Left lung (tissue), 10 donors: Measurements from ENCODE around the gene PROM2. TPM values are rescaled to one million over a fixed set of nuclear protein-coding genes. Genes with fewer than 3 reads are reported as not detected.
A peak's percentile ranks its signal among the peaks of the same experiment; 100 is the strongest.
"Not testable (repeated sequence)": the region's sequence is repeated elsewhere in the genome, so short reads cannot be mapped to it uniquely, and the experiment has no call there.

Experiments
- ATAC-seq: fragments of 200-7000 bp; cut with Tn5 transposase; one replicate; pipeline ENCODE4 v1.9.1; 2020; ENCODE audit warnings: moderate library complexity
- DNase-seq, 4 donors: peaks; one replicate each; pipeline ENCODE4 v3.0.0-alpha.2; 2013 to 2020
- H3K27ac ChIP-seq, 2 donors: fragments of 200-600 bp; sonication (generic) in 1 of 2; one replicate each; pipeline versions ENCODE4 v1.5.0 to v1.8.0; 2020 to 2021
- H3K27me3 ChIP-seq, 2 donors: fragments of 200-600 bp; sonication (generic) in 1 of 2; one replicate each; pipeline versions ENCODE4 v1.5.0 to v1.8.0; 2020 to 2021
- H3K36me3 ChIP-seq, 2 donors: fragments of 200-600 bp; sonication (generic) in 1 of 2; one replicate each; pipeline versions ENCODE4 v1.5.0 to v1.8.0; 2020 to 2021
- H3K4me1 ChIP-seq, 2 donors: fragments of 200-600 bp; one replicate each; pipeline ENCODE4 v1.8.0; 2021
- H3K4me3 ChIP-seq, 2 donors: fragments of 200-600 bp; sonication (generic) in 1 of 2; one replicate each; pipeline versions ENCODE4 v1.5.0 to v1.8.0; 2020 to 2021; ENCODE audit warnings: mild to moderate bottlenecking in 1 of 2
- H3K9me3 ChIP-seq, 2 donors: fragments of 200-600 bp; sonication (generic) in 1 of 2; one replicate each; pipeline versions ENCODE4 v1.5.0 to v1.8.0; 2020 to 2021
- intact Hi-C, 2 donors: fragments of 100-400 bp; cut with DNase I; formaldehyde crosslinking; loops; one replicate each; pipeline versions ENCODE4 v1.11.2 to v1.14.2; 2022
- polyA plus RNA-seq, 6 donors: library from polyadenylated mRNA; unstranded; fragments of 120-200 nt; gene quantifications; one replicate each; pipeline ENCODE4 v1.2.1, GENCODE V29; 2013; ENCODE audit not compliant: insufficient read length in 6 of 6
- total RNA-seq, 2 donors: library from RNA; stranded (reverse); fragmentation: NEBNext Ultra II Directional; extraction: Animal tissue kit (Norgen Biotek cat#: 25700); gene quantifications; one replicate each; pipeline ENCODE4 v1.2.1, GENCODE V29; 2021
- TF ChIP-seq, protein P1 (sequence below), 2 donors: fragments of 200-600 bp; sonication (generic) in 1 of 2; IDR thresholded peaks; one replicate each; pipeline versions ENCODE4 v1.5.0 to v1.8.0; 2021; ENCODE audit warnings: antibody characterized with exemption in 2 of 2
- donor health status: DM: no; HTN: yes; CAD: no.
- donor health status: DM: no; HTN: no; CAD: no.

Gene PROM2
- total and polyA plus RNA-seq, 8 donors: 5.6 to 16.4 (median 15.3) TPM

GRCh38 chr2:95269036-95269680 lies 5.1 kb upstream of the PROM2 start:
- peak in 1 of 4 donors; percentile 61 for DNase-seq
- Histone ChIP-seq H3K27me3 (no peaks in the 10 kb centered on the region), H3K36me3 (no peaks in the 10 kb centered on the region), H3K27ac (no peak overlapping the region), H3K9me3 (no peaks in the 10 kb centered on the region), H3K4me1 (no peaks in the 10 kb centered on the region), H3K4me3 (no peak overlapping the region)
- intact Hi-C loops: no loop called here
- TF ChIP-seq, protein P1, sequence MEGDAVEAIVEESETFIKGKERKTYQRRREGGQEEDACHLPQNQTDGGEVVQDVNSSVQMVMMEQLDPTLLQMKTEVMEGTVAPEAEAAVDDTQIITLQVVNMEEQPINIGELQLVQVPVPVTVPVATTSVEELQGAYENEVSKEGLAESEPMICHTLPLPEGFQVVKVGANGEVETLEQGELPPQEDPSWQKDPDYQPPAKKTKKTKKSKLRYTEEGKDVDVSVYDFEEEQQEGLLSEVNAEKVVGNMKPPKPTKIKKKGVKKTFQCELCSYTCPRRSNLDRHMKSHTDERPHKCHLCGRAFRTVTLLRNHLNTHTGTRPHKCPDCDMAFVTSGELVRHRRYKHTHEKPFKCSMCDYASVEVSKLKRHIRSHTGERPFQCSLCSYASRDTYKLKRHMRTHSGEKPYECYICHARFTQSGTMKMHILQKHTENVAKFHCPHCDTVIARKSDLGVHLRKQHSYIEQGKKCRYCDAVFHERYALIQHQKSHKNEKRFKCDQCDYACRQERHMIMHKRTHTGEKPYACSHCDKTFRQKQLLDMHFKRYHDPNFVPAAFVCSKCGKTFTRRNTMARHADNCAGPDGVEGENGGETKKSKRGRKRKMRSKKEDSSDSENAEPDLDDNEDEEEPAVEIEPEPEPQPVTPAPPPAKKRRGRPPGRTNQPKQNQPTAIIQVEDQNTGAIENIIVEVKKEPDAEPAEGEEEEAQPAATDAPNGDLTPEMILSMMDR (IDR thresholded peaks at IDR 0.05): no peak
- ATAC-seq: no peak

- H3K36me3 ChIP-seq, H3K4me1 ChIP-seq, ATAC-seq, intact Hi-C loops, H3K9me3 ChIP-seq, H3K27ac ChIP-seq, H3K4me3 ChIP-seq, H3K27me3 ChIP-seq: not testable (repeated sequence)
- DNase-seq: peak in 2 of 4 donors; percentile 13 to 35
These were observed 4.5 kb upstream of the PROM2 start for GRCh38 chr2:95269745-95270144.

GRCh38 chr2:95270541-95271081 lies 3.6 kb upstream of the PROM2 start:
- ATAC-seq: no peak
- Histone ChIP-seq H3K4me3 (no peak overlapping the region), H3K4me1 (no peaks in the 10 kb centered on the region), H3K9me3 (no peaks in the 10 kb centered on the region), H3K36me3 (no peaks in the 10 kb centered on the region), H3K27ac (no peak overlapping the region), H3K27me3 (no peaks in the 10 kb centered on the region)
- intact Hi-C loops: no loop called here
- DNase-seq: peak in 2 of 4 donors; percentile 18 to 51
- TF ChIP-seq, protein P1 (IDR thresholded peaks at IDR 0.05): no peak

DNA sequence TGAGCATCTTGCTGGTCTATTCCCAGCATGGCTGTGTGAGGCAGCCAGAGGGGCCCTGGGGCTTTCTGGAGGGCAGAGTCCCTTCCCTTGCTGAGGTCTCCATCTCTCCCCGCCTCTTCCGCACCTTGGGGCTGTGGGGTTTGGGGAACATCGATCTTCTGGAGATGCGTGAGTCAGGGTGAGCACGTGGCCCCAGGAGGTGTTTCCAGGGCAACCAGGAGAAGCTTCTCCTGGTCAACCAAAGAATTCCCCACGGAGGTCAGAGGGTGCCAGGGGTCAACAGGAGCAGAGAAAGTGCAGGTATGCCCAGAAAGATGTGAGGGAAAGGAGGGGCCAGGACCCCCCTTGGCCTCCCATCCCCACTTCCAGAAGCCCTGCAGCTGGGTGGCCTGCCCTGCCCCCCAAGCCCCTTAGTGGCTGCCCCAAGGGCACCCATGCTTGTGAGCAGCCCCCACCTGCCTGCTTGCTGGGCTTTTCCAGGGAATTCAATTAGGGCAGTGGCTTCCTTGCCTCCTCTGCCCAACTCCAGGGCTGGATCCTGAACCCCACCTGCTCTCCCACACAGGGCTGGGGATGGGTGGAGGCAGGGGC lies 2.8 kb upstream of the PROM2 start:
- Histone ChIP-seq H3K4me1 (no peaks in the 10 kb centered on the region), H3K9me3 (no peaks in the 10 kb centered on the region), H3K4me3 (no peak overlapping the region), H3K36me3 (no peaks in the 10 kb centered on the region), H3K27ac (no peak overlapping the region), H3K27me3 (no peaks in the 10 kb centered on the region)
- DNase-seq (peak in 2 of 4 donors; percentile 7 to 43), ATAC-seq (no peak)
- intact Hi-C loops: no loop called here
- TF ChIP-seq, protein P1 (IDR thresholded peaks at IDR 0.05): no peak

DNA sequence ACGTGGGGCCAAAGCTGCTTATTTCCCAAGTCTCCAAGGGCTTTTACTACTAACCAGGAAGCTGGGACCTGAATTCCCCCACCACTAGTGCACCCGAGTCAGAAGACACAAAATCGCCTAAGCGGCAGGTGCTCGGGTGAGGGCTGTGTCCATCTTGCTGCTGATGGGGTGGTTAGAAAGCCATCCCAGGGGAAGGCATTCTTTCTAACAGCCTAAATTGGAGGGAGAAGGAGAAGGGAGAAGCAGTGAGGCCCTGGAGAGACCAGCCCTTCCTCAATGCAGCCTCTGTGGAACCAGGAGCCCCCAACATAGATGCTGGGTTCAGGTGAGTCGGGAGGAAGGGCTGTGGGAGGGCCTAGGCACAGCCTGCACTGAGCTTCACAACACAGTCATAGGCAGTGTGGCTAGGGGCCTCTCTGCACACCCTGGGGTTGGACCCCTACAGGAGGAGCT lies 1.9 kb upstream of the PROM2 start:
- Histone ChIP-seq H3K27me3 (no peaks in the 10 kb centered on the region), H3K4me1 (no peaks in the 10 kb centered on the region), H3K36me3 (no peaks in the 10 kb centered on the region), H3K9me3 (no peaks in the 10 kb centered on the region), H3K27ac (no peak overlapping the region), H3K4me3 (no peak overlapping the region)
- intact Hi-C loops: no loop called here
- DNase-seq (peak in 2 of 4 donors; percentile 4 to 36), ATAC-seq (no peak)
- TF ChIP-seq, protein P1 (IDR thresholded peaks at IDR 0.05): no peak
